Measurements from ENCODE around the gene FGD3. TPM values are rescaled to one million over a fixed set of nuclear protein-coding genes. Genes with fewer than 3 reads are reported as not detected.

Gene FGD3
- total and polyA plus RNA-seq, 9 of the 15 experiments (the other 6 are each of a cell fraction or from before 2014, with no cell fraction given) = 0.07 to 1.3 (median 0.29) TPM

DNA sequence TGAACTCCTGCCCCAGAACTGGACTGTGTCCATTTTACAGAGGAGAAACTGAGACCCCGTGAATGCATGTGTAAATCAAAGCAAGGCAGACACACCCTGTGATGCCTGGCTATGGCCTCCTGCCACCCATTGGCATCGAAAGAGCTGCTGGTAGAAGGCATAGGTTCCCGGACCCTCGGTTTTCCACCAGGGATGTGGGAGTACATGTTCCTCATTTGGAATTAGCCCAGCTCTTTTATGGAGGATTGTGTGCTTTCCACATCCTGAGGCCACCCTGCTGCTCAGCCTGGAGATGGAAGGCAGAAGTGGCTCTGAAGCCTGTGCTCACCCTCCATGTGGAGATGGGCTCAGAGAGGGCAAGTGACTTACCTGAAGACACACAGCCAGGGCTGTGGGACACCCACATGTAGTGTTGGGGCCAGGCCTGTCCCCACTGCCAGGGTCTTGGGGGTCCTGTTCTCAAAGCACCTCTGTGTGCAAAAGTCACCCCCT is 114.0 kb downstream of the FGD3 start:
- DNase-seq (ENCODE audit: extremely low read depth in 1 of 4, low spot score in 3 of 4) (no peak), ATAC-seq (no peak), FAIRE-seq (no peak)
- no peak overlapping the region for H3K4me3 ChIP-seq
- no TSS peak for BruUV-seq (replicated peaks)
- in situ Hi-C loops (cut with MboI) (no loop called here), intact Hi-C loops (cut with micrococcal nuclease) (loop anchor here (5.0 kb wide), 1 partner anchor 36 kb away; the partner anchor contains the start of gene CARD19)
- H3K27ac ChIP-seq (ENCODE audit: extremely low read depth, low read depth, low read length) = peak overlapping the region; percentile 58; the same call in 2 of the 3 replicates
- 67% methylated on average over 4 of the region's 4 CpGs for WGBS (ENCODE audit: insufficient coverage, low coverage, missing lambda C conversion rate)
- no peaks in the 10 kb centered on the region for H4K20me1 ChIP-seq (replicated peaks; ENCODE audit: control insufficient read depth, insufficient read depth, low read length)
- H3K27me3 ChIP-seq (ENCODE audit: control insufficient read depth in 2 of 2, insufficient read depth in 2 of 2, low read length in 2 of 2) = no peaks in the 10 kb centered on the region
- H3K9ac ChIP-seq (ENCODE audit: insufficient read depth in 1 of 2, low read depth in 2 of 2, low read length in 2 of 2) = no peak overlapping the region; a peak in 1 of 4 replicates
- H3K9me3 ChIP-seq (replicated peaks; ENCODE audit: control insufficient read depth, insufficient read depth, low read depth, low read length) = no peaks in the 10 kb centered on the region
- CTCF ChIA-PET (ENCODE audit: low intra/inter-chr PET ratio) = no interaction called here
- peaks cover 28% of the 10 kb centered on the region for H3K79me2 ChIP-seq (ENCODE audit: control insufficient read depth, insufficient read depth, low read length)
- H2AFZ ChIP-seq (ENCODE audit: low read depth, low read length) = no peak overlapping the region
- H3K9me1 ChIP-seq (ENCODE audit: control insufficient read depth, insufficient read depth, low read length) = no peaks in the 10 kb centered on the region
- peaks cover 45 to 69% of the 10 kb centered on the region in 2 experiments for H3K4me1 ChIP-seq (replicated peaks in 1 of 2; ENCODE audit: control insufficient read depth in 2 of 2, insufficient read depth in 2 of 2, low read length in 2 of 2)
- H3K4me2 ChIP-seq (ENCODE audit: insufficient read depth, low read length) = peak overlapping the region; percentile 76; the same call in 1 of the 2 replicates
- H3K36me3 ChIP-seq (ENCODE audit: control insufficient read depth, insufficient read depth, low read length) = no peaks in the 10 kb centered on the region; the same call in 2 of the 3 replicates
- POLR2A ChIA-PET = interaction anchor here (0.6 kb wide), 1 partner anchor 28 kb away, joined by 3 read pairs; no protein-coding TSS in a partner anchor
- TF ChIP-seq DPF2 (IDR thresholded peaks at IDR 0.05) = 0 out of 2 replicates have a peak, but pooled peaks have one; percentile 8
- TF ChIP-seq MNT (conservative IDR thresholded peaks at IDR 0.05) = no peak; a peak in 1 of 4 replicates
- no peak for TF ChIP-seq NR2C2 (CRISPR knock-in tag; IDR thresholded peaks at IDR 0.05)
- 0 out of 2 replicates have a peak, but pooled peaks have one; percentile 19 for TF ChIP-seq NR2C2 (tag; IDR thresholded peaks at IDR 0.05)
- no peak for TF ChIP-seq POLR3G (IDR thresholded peaks at IDR 0.05; ENCODE audit: extremely low read depth, insufficient read length, insufficient replicate concordance)
- peak; percentile 91 for TF ChIP-seq RBM25 (IDR thresholded peaks at IDR 0.05; ENCODE audit: low read depth, low read length, severe bottlenecking)
- TF ChIP-seq CREB3 (tag; conservative IDR thresholded peaks at IDR 0.05; ENCODE audit: low read depth) = 0 out of 2 replicates have a peak, but pooled peaks have one; percentile 39
- peak; percentile 94 for TF ChIP-seq BCOR (IDR thresholded peaks at IDR 0.05)
- no peak for TF ChIP-seq CEBPZ (IDR thresholded peaks at IDR 0.05; ENCODE audit: borderline replicate concordance, low read depth, low read length)
- 0 out of 2 replicates have a peak, but pooled peaks have one; percentile 38 for TF ChIP-seq HDAC2 (IDR thresholded peaks at IDR 0.05)
- TF ChIP-seq NELFE (IDR thresholded peaks at IDR 0.05; ENCODE audit: insufficient read depth, insufficient read length) = no peak
- TF ChIP-seq TFAP4 (CRISPR knock-in tag; IDR thresholded peaks at IDR 0.05; ENCODE audit: borderline replicate concordance) = 0 out of 2 replicates have a peak, but pooled peaks have one; percentile 6
- 0 out of 2 replicates have a peak, but pooled peaks have one; percentile 11 for TF ChIP-seq ZKSCAN8 (CRISPR knock-in tag; IDR thresholded peaks at IDR 0.05)
- TF ChIP-seq ZBTB1 (CRISPR knock-in tag; IDR thresholded peaks at IDR 0.05; ENCODE audit: borderline replicate concordance, low read depth) = 0 out of 2 replicates have a peak, but pooled peaks have one; percentile 28
- TF ChIP-seq BHLHE40 (IDR thresholded peaks at IDR 0.05; ENCODE audit: low read length) = no peak

Measured in K562 (cell line).